Endometrial microvascular endothelial cells (primary cell): Measurements from ENCODE around the gene HSPB6. TPM values are rescaled to one million over a fixed set of nuclear protein-coding genes. Genes with fewer than 3 reads are reported as not detected.

Experiments
- in situ Hi-C: cut with HindIII; loops from 2 replicates; pipeline ENCODE4 v1.10.0; 2017; ENCODE audit warnings: low sequenced_read_pairs, low pct_unique_long_range_greater_than_20kb; ENCODE audit errors: inconsistent ontology term
- total RNA-seq: library from RNA; depleted of rRNA; stranded (reverse); fragments of >200 nt; gene quantifications from one replicate; pipeline ENCODE4 v1.2.3, GENCODE V29; 2015; ENCODE audit errors: inconsistent ontology term

HSPB6 gene
- total RNA-seq, 1 donor from 2014 or later = not detected

GRCh38 chr19:35710784-35711723 lies 45.8 kb downstream of the HSPB6 start:
- in situ Hi-C loops = no loop called here

GRCh38 chr19:35708391-35708790 lies 48.4 kb downstream of the HSPB6 start:
- in situ Hi-C loops = no loop called here

Other genes with a start within 250 kb of the HSPB6 start
- not detected for gene DMKN, start 243.4 kb downstream of the HSPB6 start, total RNA-seq
- gene SBSN, start 228.7 kb downstream of the HSPB6 start, total RNA-seq = not detected
- not detected for gene GAPDHS, start 223.6 kb downstream of the HSPB6 start, total RNA-seq
- 87.1 TPM for gene TMEM147, start 211.4 kb downstream of the HSPB6 start, total RNA-seq
- gene ATP4A, start 193.4 kb downstream of the HSPB6 start, total RNA-seq = not detected
- gene PMIS2, start 170.9 kb downstream of the HSPB6 start, total RNA-seq = not detected
- gene HAUS5, start 144.3 kb downstream of the HSPB6 start, total RNA-seq = 20.8 TPM
- 84.6 TPM for gene RBM42, start 128.0 kb downstream of the HSPB6 start, total RNA-seq
- not detected for gene ETV2, start 115.3 kb downstream of the HSPB6 start, total RNA-seq
- 610 TPM for gene COX6B1, start 108.7 kb downstream of the HSPB6 start, total RNA-seq
- not detected for gene UPK1A, start 90.5 kb downstream of the HSPB6 start, total RNA-seq
- gene ZBTB32, start 52.5 kb downstream of the HSPB6 start, total RNA-seq = not detected
- gene KMT2B, start 39.0 kb downstream of the HSPB6 start, total RNA-seq = 11.1 TPM
- 2.0 TPM for gene IGFLR1, start 14.6 kb downstream of the HSPB6 start, total RNA-seq
- 7.4 TPM for gene U2AF1L4, start 11.6 kb downstream of the HSPB6 start, total RNA-seq
- 36.0 TPM for gene PSENEN, start 11.4 kb downstream of the HSPB6 start, total RNA-seq
- gene LIN37, start 8.5 kb downstream of the HSPB6 start, total RNA-seq = 13.1 TPM
- gene PROSER3, start 1.1 kb upstream of the HSPB6 start, total RNA-seq = 7.2 TPM
- gene ARHGAP33, start 18.5 kb upstream of the HSPB6 start, total RNA-seq = 0.19 TPM
- not detected for gene PRODH2, start 55.8 kb upstream of the HSPB6 start, total RNA-seq
- not detected for gene NPHS1, start 95.5 kb upstream of the HSPB6 start, total RNA-seq
- gene KIRREL2, start 99.9 kb upstream of the HSPB6 start, total RNA-seq = not detected
- gene APLP1, start 111.5 kb upstream of the HSPB6 start, total RNA-seq = 9.4 TPM
- gene NFKBID, start 143.5 kb upstream of the HSPB6 start, total RNA-seq = 6.6 TPM
- gene HCST, start 145.5 kb upstream of the HSPB6 start, total RNA-seq = not detected
- not detected for gene TYROBP, start 151.3 kb upstream of the HSPB6 start, total RNA-seq
- gene LRFN3, start 179.3 kb upstream of the HSPB6 start, total RNA-seq = 2.5 TPM
- gene SDHAF1, start 238.2 kb upstream of the HSPB6 start, total RNA-seq = 17.0 TPM